Measurements from ENCODE around the gene UBR4. TPM values are rescaled to one million over a fixed set of nuclear protein-coding genes. Genes with fewer than 3 reads are reported as not detected.

Gene UBR4
- total RNA-seq, 1 donor = 164 TPM

DNA sequence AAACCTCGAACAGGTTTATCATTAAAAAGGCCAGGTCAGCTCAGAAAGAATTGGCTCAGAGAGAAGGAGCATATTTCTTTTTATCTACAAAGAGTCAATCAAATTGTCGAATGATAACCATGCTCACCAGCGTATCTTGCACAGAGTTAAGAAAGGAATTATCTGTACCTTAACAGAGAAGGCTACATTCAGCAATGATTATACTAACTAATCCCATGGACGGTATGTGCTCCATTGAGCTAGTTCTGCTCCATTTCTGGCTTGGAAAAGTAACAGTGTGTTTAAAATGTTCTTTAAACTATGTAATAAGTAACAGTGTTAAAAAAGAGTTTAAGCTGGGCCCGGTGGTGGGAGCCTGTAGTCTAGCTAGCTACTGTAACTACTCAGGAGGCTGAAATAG is 4.2 kb downstream of the UBR4 start:
- Histone ChIP-seq H3K4me1 (ENCODE audit: insufficient read depth, low read length) (peaks cover 49% of the 10 kb centered on the region), H3K4me3 (ENCODE audit: low read length) (no peak overlapping the region), H3K9me3 (ENCODE audit: low read depth, low read length) (no peaks in the 10 kb centered on the region), H3K27me3 (ENCODE audit: insufficient read depth, low read length) (no peaks in the 10 kb centered on the region)

- H3K4me3 ChIP-seq (ENCODE audit: low read length) = no peak overlapping the region
- H3K4me1 ChIP-seq (ENCODE audit: insufficient read depth, low read length) = peaks cover 46% of the 10 kb centered on the region
- H3K27me3 ChIP-seq (ENCODE audit: insufficient read depth, low read length) = no peaks in the 10 kb centered on the region
- H3K9me3 ChIP-seq (ENCODE audit: low read depth, low read length) = no peaks in the 10 kb centered on the region
These were observed 4.7 kb downstream of the UBR4 start for GRCh38 chr1:19205403-19205802.

- no peak overlapping the region for H3K4me3 ChIP-seq (ENCODE audit: low read length)
- peaks cover 46% of the 10 kb centered on the region for H3K4me1 ChIP-seq (ENCODE audit: insufficient read depth, low read length)
- no peaks in the 10 kb centered on the region for H3K27me3 ChIP-seq (ENCODE audit: insufficient read depth, low read length)
These were observed 5.4 kb downstream of the UBR4 start for GRCh38 chr1:19204446-19205266.

GRCh38 chr1:19203440-19203839 is 6.6 kb downstream of the UBR4 start:
- no peaks in the 10 kb centered on the region for H3K27me3 ChIP-seq (ENCODE audit: insufficient read depth, low read length)
- no peaks in the 10 kb centered on the region for H3K9me3 ChIP-seq (ENCODE audit: low read depth, low read length)
- peaks cover 34% of the 10 kb centered on the region for H3K4me1 ChIP-seq (ENCODE audit: insufficient read depth, low read length)
- H3K4me3 ChIP-seq (ENCODE audit: low read length) = no peak overlapping the region

More at GRCh38 chr1:19204446-19205266, 5.4 kb downstream of the UBR4 start:
- no peaks in the 10 kb centered on the region for H3K9me3 ChIP-seq (ENCODE audit: low read depth, low read length)

- Histone ChIP-seq H3K4me1 (ENCODE audit: insufficient read depth, low read length) (peaks cover 23% of the 10 kb centered on the region), H3K9me3 (ENCODE audit: low read depth, low read length) (no peaks in the 10 kb centered on the region), H3K4me3 (ENCODE audit: low read length) (no peak overlapping the region), H3K27me3 (ENCODE audit: insufficient read depth, low read length) (no peaks in the 10 kb centered on the region)
These were observed 7.7 kb downstream of the UBR4 start for GRCh38 chr1:19202396-19202795.

DNA sequence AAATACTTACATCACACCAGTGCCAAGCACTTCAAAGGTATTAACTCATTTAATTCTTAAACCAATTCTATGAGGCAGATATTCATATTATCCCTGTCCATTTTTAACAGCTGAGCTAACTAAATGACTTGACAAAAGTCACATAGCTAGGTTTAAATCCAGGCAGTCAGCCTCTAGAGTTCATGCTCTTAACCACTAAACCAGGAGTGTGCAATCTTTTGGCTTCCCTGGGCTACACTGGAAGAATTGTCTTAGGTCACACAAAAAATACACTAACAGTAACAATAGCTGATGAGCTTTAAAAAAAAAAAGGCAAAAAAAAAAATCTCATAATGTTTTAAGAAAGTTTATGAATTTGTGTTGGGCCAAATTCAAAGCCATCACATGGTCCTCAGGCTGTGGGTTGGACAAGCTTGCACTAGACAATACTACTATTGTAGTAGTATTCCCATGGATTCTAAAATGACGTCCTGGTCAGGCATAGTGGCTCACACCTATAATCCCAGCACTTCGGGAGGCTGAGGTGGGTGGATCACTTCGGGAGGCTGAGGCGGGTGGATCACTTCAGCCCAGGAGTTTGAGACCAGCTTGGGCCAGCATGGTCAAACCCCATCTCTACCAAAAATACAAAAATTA is 10.0 kb downstream of the UBR4 start:
- H3K4me1 ChIP-seq (ENCODE audit: insufficient read depth, low read length) = peaks cover 6% of the 10 kb centered on the region
- no peaks in the 10 kb centered on the region for H3K27me3 ChIP-seq (ENCODE audit: insufficient read depth, low read length)
- no peak overlapping the region for H3K4me3 ChIP-seq (ENCODE audit: low read length)
- H3K9me3 ChIP-seq (ENCODE audit: low read depth, low read length) = no peaks in the 10 kb centered on the region

DNA sequence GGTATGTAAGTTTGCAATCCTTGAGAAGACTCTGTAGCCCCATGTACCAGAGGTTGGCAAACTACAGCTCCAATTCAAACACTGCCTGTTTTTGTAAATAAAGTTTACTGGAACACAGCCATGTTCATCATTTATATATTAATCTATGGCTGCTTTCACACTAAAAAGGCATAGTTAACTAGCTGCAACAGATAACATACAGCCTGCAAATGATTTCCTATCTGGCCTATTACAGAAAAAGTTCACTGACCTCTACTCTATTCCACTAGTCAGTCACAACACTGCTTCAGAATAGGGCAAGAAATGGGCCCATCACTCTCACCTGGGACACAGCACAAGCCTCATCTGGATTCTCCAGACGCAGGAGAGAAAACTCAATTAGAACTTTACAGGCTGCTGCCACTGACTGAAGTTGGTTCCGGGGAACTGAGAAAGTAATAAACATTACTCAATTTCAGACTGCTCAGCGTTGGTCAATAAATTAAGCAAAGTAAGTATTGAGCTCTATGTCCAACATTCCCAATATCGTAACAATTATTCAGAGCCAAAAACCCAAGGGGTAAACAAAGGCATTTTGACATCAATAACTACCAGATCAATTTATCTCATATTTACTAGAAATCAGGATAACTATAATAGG is 10.6 kb downstream of the UBR4 start:
- Histone ChIP-seq H3K4me3 (ENCODE audit: low read length) (no peak overlapping the region), H3K4me1 (ENCODE audit: insufficient read depth, low read length) (peaks cover 4% of the 10 kb centered on the region), H3K9me3 (ENCODE audit: low read depth, low read length) (no peaks in the 10 kb centered on the region), H3K27me3 (ENCODE audit: insufficient read depth, low read length) (no peaks in the 10 kb centered on the region)

GRCh38 chr1:19198820-19199219 is 11.2 kb downstream of the UBR4 start:
- Histone ChIP-seq H3K27me3 (ENCODE audit: insufficient read depth, low read length) (no peaks in the 10 kb centered on the region), H3K4me3 (ENCODE audit: low read length) (no peak overlapping the region), H3K9me3 (ENCODE audit: low read depth, low read length) (no peaks in the 10 kb centered on the region), H3K4me1 (ENCODE audit: insufficient read depth, low read length) (peaks cover 4% of the 10 kb centered on the region)

DNA sequence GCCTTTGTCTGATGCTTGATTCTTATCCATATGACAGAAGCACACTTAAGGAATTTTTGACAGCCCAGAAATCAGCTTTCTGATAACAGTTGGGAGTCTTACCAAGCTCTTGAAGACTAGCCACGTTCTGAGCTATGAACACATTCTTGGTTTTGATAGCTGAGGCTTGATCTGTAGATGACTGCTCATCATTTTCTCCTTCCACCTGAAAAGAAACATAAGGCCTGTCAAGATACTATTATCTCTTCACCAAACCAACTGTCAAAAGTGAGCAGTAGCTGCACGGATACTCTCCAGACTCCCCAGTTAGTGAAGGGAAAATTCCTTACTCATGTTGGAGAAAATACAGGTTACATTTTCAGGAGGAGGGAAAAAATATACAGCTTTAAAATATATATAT is 12.2 kb downstream of the UBR4 start:
- Histone ChIP-seq H3K4me1 (ENCODE audit: insufficient read depth, low read length) (peaks cover 4% of the 10 kb centered on the region), H3K27me3 (ENCODE audit: insufficient read depth, low read length) (no peaks in the 10 kb centered on the region), H3K4me3 (ENCODE audit: low read length) (no peak overlapping the region), H3K9me3 (ENCODE audit: low read depth, low read length) (no peaks in the 10 kb centered on the region)

DNA sequence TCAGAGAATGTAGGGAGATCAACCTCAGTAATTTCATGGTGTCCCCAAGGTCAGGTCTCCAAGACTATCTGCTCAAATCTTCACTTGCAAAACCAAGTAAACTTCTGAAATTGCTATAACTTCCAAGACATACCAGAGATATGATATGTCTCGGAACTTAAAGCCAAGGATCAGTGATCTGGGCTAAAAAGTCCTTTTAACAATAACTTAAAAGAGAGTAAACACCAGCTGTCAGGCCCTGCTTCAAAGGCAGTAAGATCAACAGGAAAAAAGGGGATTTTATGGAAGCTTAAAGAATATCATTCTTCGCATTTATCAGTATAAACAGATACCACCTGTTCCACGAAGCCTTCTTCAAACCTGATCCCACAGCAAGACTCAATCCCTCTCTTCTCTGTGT is 13.7 kb downstream of the UBR4 start:
- Histone ChIP-seq H3K27me3 (ENCODE audit: insufficient read depth, low read length) (no peaks in the 10 kb centered on the region), H3K4me3 (ENCODE audit: low read length) (no peak overlapping the region), H3K4me1 (ENCODE audit: insufficient read depth, low read length) (no peaks in the 10 kb centered on the region), H3K9me3 (ENCODE audit: low read depth, low read length) (no peaks in the 10 kb centered on the region)

- H3K27me3 ChIP-seq (ENCODE audit: insufficient read depth, low read length) = no peaks in the 10 kb centered on the region
- H3K4me3 ChIP-seq (ENCODE audit: low read length) = no peak overlapping the region
- H3K4me1 ChIP-seq (ENCODE audit: insufficient read depth, low read length) = no peaks in the 10 kb centered on the region
- no peaks in the 10 kb centered on the region for H3K9me3 ChIP-seq (ENCODE audit: low read depth, low read length)
These were observed 17.1 kb downstream of the UBR4 start for GRCh38 chr1:19193004-19193403.

DNA sequence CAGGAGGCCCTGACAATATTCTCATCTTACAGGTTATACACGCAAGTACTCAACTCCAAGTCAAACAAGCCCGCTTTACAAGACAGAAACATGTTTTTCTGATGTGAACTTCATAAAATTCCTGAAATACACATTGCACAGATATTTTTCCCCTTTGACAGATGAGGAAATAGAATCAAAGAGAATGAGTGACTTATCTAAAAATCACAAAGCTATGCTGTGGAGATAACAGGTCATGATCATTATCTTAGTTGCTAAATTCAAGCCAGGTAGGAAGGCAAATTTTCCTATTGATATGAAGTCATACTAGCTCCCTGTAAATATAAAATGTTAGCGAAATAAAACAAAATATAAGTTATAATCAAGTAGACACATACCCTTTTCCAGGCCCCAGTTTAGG is 18.3 kb downstream of the UBR4 start:
- Histone ChIP-seq H3K27me3 (ENCODE audit: insufficient read depth, low read length) (no peaks in the 10 kb centered on the region), H3K4me3 (ENCODE audit: low read length) (no peak overlapping the region)

GRCh38 chr1:19190468-19190867 is 19.6 kb downstream of the UBR4 start:
- no peaks in the 10 kb centered on the region for H3K27me3 ChIP-seq (ENCODE audit: insufficient read depth, low read length)
- no peaks in the 10 kb centered on the region for H3K4me1 ChIP-seq (ENCODE audit: insufficient read depth, low read length)
- H3K9me3 ChIP-seq (ENCODE audit: low read depth, low read length) = no peaks in the 10 kb centered on the region
- H3K4me3 ChIP-seq (ENCODE audit: low read length) = no peak overlapping the region

More for the DNA sequence above, 18.3 kb downstream of the UBR4 start:
- no peaks in the 10 kb centered on the region for H3K9me3 ChIP-seq (ENCODE audit: low read depth, low read length)
- H3K4me1 ChIP-seq (ENCODE audit: insufficient read depth, low read length) = no peaks in the 10 kb centered on the region

DNA sequence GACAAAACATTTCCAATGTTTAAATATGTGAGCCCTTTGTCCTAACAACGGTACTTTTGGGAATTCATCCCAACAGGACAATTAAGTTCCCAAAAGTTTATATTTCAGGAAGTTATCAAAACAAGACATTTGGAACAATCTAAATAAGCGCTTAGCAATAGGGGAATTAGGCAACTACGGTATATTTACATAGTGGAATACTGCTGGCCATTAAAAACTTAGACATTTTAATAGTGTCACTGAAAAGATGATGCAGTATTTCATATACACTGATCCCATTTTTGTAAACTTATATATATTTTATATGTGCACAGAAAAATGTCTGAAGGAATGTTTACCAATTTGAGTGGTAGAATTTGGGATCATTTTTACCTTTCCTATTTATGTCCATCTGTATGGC is 20.8 kb downstream of the UBR4 start:
- H3K4me3 ChIP-seq (ENCODE audit: low read length) = no peak overlapping the region
- H3K4me1 ChIP-seq (ENCODE audit: insufficient read depth, low read length) = no peaks in the 10 kb centered on the region
- no peaks in the 10 kb centered on the region for H3K9me3 ChIP-seq (ENCODE audit: low read depth, low read length)
- no peaks in the 10 kb centered on the region for H3K27me3 ChIP-seq (ENCODE audit: insufficient read depth, low read length)

- Histone ChIP-seq H3K9me3 (ENCODE audit: low read depth, low read length) (no peaks in the 10 kb centered on the region), H3K4me1 (ENCODE audit: insufficient read depth, low read length) (no peaks in the 10 kb centered on the region), H3K27me3 (ENCODE audit: insufficient read depth, low read length) (no peaks in the 10 kb centered on the region), H3K4me3 (ENCODE audit: low read length) (no peak overlapping the region)
These were observed 22.2 kb downstream of the UBR4 start for GRCh38 chr1:19187852-19188251.
